Measurements from ENCODE around the gene CTBS. TPM values are rescaled to one million over a fixed set of nuclear protein-coding genes. Genes with fewer than 3 reads are reported as not detected.

Gene CTBS
- total and polyA plus RNA-seq, 2 of the 8 experiments (the other 6 are each of a cell fraction or from before 2014, with no cell fraction given), result 3.3 to 4.1 TPM

DNA sequence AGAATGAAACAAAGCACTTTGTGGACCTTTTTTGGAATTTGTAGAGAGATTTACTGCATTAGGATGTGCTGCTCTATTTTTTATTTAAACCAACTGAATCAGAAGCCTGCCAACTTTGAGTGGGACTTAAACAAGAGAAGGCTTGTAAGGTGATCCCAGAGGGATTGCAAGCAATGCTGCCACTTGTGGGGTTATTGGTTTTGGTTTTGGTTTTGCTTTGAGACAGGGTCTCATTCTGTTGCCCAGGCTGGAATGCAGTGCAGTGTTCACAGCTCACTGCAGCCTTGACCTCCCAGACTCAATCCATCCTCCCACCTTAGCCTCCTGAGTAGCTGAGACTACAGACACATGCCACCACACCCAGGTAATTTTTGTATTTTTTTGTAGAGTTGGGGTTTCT lies 35.6 kb downstream of the CTBS start:
- Histone ChIP-seq H3K14ac (ENCODE audit: insufficient read length) (no peak overlapping the region), H3K18ac (ENCODE audit: extremely low read depth, low read length) (no peak overlapping the region), H3K9me3 (ENCODE audit: insufficient read depth in 2 of 2, low read depth in 1 of 2, low read length in 1 of 2) (no peaks in the 10 kb centered on the region; a peak in 1 of 4 replicates), H3K36me3 (ENCODE audit: control insufficient read depth in 2 of 4, insufficient read depth in 4 of 4, low read length in 3 of 4) (no peaks in the 10 kb centered on the region), H2BK5ac (ENCODE audit: low read depth, low read length) (no peak overlapping the region), H3K4me2 (ENCODE audit: insufficient read depth in 1 of 2, low read depth in 2 of 2, low read length in 2 of 2) (no peak overlapping the region), H4K8ac (ENCODE audit: extremely low read depth, insufficient read depth, low read length) (no peak overlapping the region; the same call in 1 of the 2 replicates), H3K4me3 (ENCODE audit: extremely low read depth in 1 of 4, insufficient read depth in 2 of 4, low read depth in 3 of 4, low read length in 4 of 4) (no peak overlapping the region), H3K79me2 (ENCODE audit: control insufficient read depth in 1 of 2, insufficient read depth in 2 of 2, low read length in 2 of 2) (no peaks in the 10 kb centered on the region), H2AK5ac (ENCODE audit: low read depth, low read length) (no peak overlapping the region), H4K20me1 (replicated peaks in 1 of 2; ENCODE audit: control insufficient read depth in 1 of 2, insufficient read depth in 2 of 2, low read length in 2 of 2) (no peaks in the 10 kb centered on the region), H3K27me3 (replicated peaks in 1 of 4; ENCODE audit: control insufficient read depth in 3 of 4, extremely low read depth in 1 of 4, insufficient read depth in 3 of 4, low read length in 3 of 4) (no peaks in the 10 kb centered on the region), H3K56ac (replicated peaks; ENCODE audit: insufficient read length, low read depth, low read length) (no peak overlapping the region), H2AFZ (ENCODE audit: low read length) (no peak overlapping the region), H2BK120ac (replicated peaks; ENCODE audit: low read depth, low read length) (no peak overlapping the region), H2BK15ac (ENCODE audit: low read length) (no peak overlapping the region), H2BK20ac (ENCODE audit: low read length) (no peak overlapping the region), H3K79me1 (ENCODE audit: low read depth, low read length) (no peaks in the 10 kb centered on the region), H4K5ac (ENCODE audit: insufficient read length, low read depth, low read length) (no peak overlapping the region), H3K4me1 (replicated peaks in 1 of 4; ENCODE audit: control insufficient read depth in 3 of 4, insufficient read depth in 4 of 4, low read length in 3 of 4) (no peaks in the 10 kb centered on the region), H4K91ac (replicated peaks; ENCODE audit: insufficient read length, low read length) (no peak overlapping the region), H3K27ac (ENCODE audit: low read depth, low read length) (no peak overlapping the region), H2BK12ac (ENCODE audit: low read depth, low read length) (no peak overlapping the region), H3K4ac (replicated peaks; ENCODE audit: insufficient read length, low read depth, low read length) (no peak overlapping the region), H3K9ac (replicated peaks in 1 of 4; ENCODE audit: extremely low read depth in 1 of 4, low read depth in 3 of 4, low read length in 3 of 4) (no peak overlapping the region), H3K23ac (ENCODE audit: insufficient read length) (no peak overlapping the region), H3K23me2 (ENCODE audit: low read depth, low read length) (no peaks in the 10 kb centered on the region)
- FAIRE-seq (no peak), DNase-seq (ENCODE audit: low read depth in 1 of 2, low spot score in 2 of 2) (no peak)
- no peak for TF ChIP-seq EZH2 (IDR thresholded peaks at IDR 0.05; ENCODE audit: low read depth, low read length, severe bottlenecking)
- no peak for TF ChIP-seq EGR1 (IDR thresholded peaks at IDR 0.05; ENCODE audit: borderline replicate concordance, low read depth, low read length)
- TF ChIP-seq SP1 (IDR thresholded peaks at IDR 0.05; ENCODE audit: low read depth, low read length), result no peak
- no peak for TF ChIP-seq SIN3A (conservative IDR thresholded peaks at IDR 0.05 in 1 of 2, IDR thresholded peaks at IDR 0.05 in 1 of 2; ENCODE audit: low read depth in 1 of 2, low read length in 2 of 2)
- TF ChIP-seq TBP (IDR thresholded peaks at IDR 0.05; ENCODE audit: low read depth, low read length), result no peak
- TF ChIP-seq GTF2F1 (IDR thresholded peaks at IDR 0.05; ENCODE audit: borderline replicate concordance, low read depth, low read length), result no peak
- TF ChIP-seq, protein P1, sequence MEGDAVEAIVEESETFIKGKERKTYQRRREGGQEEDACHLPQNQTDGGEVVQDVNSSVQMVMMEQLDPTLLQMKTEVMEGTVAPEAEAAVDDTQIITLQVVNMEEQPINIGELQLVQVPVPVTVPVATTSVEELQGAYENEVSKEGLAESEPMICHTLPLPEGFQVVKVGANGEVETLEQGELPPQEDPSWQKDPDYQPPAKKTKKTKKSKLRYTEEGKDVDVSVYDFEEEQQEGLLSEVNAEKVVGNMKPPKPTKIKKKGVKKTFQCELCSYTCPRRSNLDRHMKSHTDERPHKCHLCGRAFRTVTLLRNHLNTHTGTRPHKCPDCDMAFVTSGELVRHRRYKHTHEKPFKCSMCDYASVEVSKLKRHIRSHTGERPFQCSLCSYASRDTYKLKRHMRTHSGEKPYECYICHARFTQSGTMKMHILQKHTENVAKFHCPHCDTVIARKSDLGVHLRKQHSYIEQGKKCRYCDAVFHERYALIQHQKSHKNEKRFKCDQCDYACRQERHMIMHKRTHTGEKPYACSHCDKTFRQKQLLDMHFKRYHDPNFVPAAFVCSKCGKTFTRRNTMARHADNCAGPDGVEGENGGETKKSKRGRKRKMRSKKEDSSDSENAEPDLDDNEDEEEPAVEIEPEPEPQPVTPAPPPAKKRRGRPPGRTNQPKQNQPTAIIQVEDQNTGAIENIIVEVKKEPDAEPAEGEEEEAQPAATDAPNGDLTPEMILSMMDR (IDR thresholded peaks at IDR 0.05; ENCODE audit: control extremely low read depth in 1 of 3, insufficient read depth in 1 of 3, low read depth in 1 of 3, low read length in 3 of 3), result no peak
- TF ChIP-seq TCF12 (IDR thresholded peaks at IDR 0.05; ENCODE audit: low read depth, low read length), result no peak
- ChIA-PET CTCF (ENCODE audit: partially characterized antibody) (interaction anchor here (0.7 to 2.1 kb wide), 3 partner anchors 14 to 632 kb away, joined by 3 to 4 read pairs (median 4); no protein-coding TSS in a partner anchor), POLR2A (ENCODE audit: partially characterized antibody) (no interaction called here)

All from H1 (cell line).